Panc1 (cell line): ENCODE results near the gene DYNLL1. TPM values are rescaled to one million over a fixed set of nuclear protein-coding genes. Genes with fewer than 3 reads are reported as not detected.

Source experiments
- ATAC-seq: fragments of 200-7000 bp; cut with Tn5 transposase; 2 replicates; pipeline ENCODE4 v1.9.1; 2020; ENCODE audit warnings: mild to moderate bottlenecking, moderate library complexity
- BruUV-seq: library from RNA; stranded (reverse); fragments of 400-500 nt; replicated peaks from 2 replicates; lab custom pipeline; 2021; lab: Mats Ljungman, UMichigan
- CTCF ChIA-PET: fragments of 300-600 bp; sonication (Branson Sonifier 250); formaldehyde crosslinking; loops from one replicate; lab custom pipeline; 2022; ENCODE audit warnings: antibody characterized with exemption; lab: Charles Lee
- POLR2A ChIA-PET: fragments of 300-600 bp; sonication (Branson Sonifier 250); formaldehyde crosslinking; loops from one replicate; lab custom pipeline; 2022; ENCODE audit warnings: antibody characterized with exemption; lab: Charles Lee
- DNase-seq: peaks from one replicate; pipeline ENCODE4 v3.0.0-alpha.2; 2010; ENCODE audit warnings: low read depth, low spot score
- H3K27ac ChIP-seq: 2 replicates; pipeline ENCODE4 v1.5.1; 2011; ENCODE audit warnings: mild to moderate bottlenecking, low read length, inconsistent platforms
- H3K27me3 ChIP-seq: fragments of 200-500 bp; sonication (Bioruptor generic); 2 replicates; pipeline ENCODE4 v1.6.0; 2014; ENCODE audit warnings: low read length, inconsistent platforms; ENCODE audit not compliant: control insufficient read depth, insufficient read depth
- H3K36me3 ChIP-seq: fragments of 200-500 bp; sonication (Bioruptor generic); 2 replicates; pipeline ENCODE4 v1.5.1; 2014; ENCODE audit warnings: inconsistent platforms, mild to moderate bottlenecking, low read length, moderate library complexity; ENCODE audit not compliant: control insufficient read depth, insufficient read depth
- H3K4me1 ChIP-seq: 2 replicates; pipeline ENCODE4 v1.5.1; 2011; ENCODE audit warnings: inconsistent platforms, mild to moderate bottlenecking, low read length, moderate library complexity; ENCODE audit not compliant: control insufficient read depth, insufficient read depth
- H3K4me3 ChIP-seq, 2 experiments: 2 replicates each; pipeline ENCODE4 v1.5.1; 2011 to 2012; ENCODE audit warnings: low read depth in 2 of 2, low read length in 2 of 2, mild to moderate bottlenecking in 2 of 2, inconsistent platforms in 1 of 2, moderate library complexity in 1 of 2
- H3K9me3 ChIP-seq: fragments of 200-500 bp; sonication (Bioruptor generic); 2 replicates; pipeline ENCODE4 v1.5.1; 2014; ENCODE audit warnings: low read depth, mild to moderate bottlenecking, inconsistent platforms, low read length, moderate library complexity; ENCODE audit not compliant: control insufficient read depth, insufficient read depth
- CTCF ChIP-seq: fragments of 450-650 bp; IDR thresholded peaks from 2 replicates; pipeline ENCODE4 v1.5.1; 2017; ENCODE audit warnings: mild to moderate bottlenecking
- POLR2AphosphoS5 ChIP-seq: IDR thresholded peaks from 2 replicates; pipeline ENCODE4 v1.6.1; 2012; ENCODE audit warnings: mild to moderate bottlenecking, low read depth, low read length, moderate library complexity
- REST ChIP-seq, 2 experiments: IDR thresholded peaks; 2 replicates each; pipeline ENCODE4 v1.6.1; 2011 to 2012; ENCODE audit warnings: low read depth in 2 of 2, control low read depth in 1 of 2, low read length in 1 of 2, mild to moderate bottlenecking in 1 of 2, moderate library complexity in 1 of 2; ENCODE audit not compliant: insufficient read depth in 1 of 2
- SIN3A ChIP-seq: IDR thresholded peaks from 2 replicates; pipeline ENCODE4 v1.6.1; 2012; ENCODE audit warnings: low read depth, mild to moderate bottlenecking, low read length, moderate library complexity, borderline replicate concordance; ENCODE audit not compliant: insufficient read depth
- TCF7L2 ChIP-seq: IDR thresholded peaks from 2 replicates; pipeline ENCODE4 v1.6.1; 2011; ENCODE audit warnings: mild to moderate bottlenecking, low read depth, low read length, inconsistent platforms
- in situ Hi-C: cut with HindIII; loops from 2 replicates; pipeline ENCODE4 v1.10.0; 2016; ENCODE audit warnings: low sequenced_read_pairs, low pct_unique_long_range_greater_than_20kb
- intact Hi-C: fragments of 100-400 bp; cut with micrococcal nuclease; formaldehyde crosslinking; loops from one replicate; pipeline ENCODE4 v1.10.0; 2022; ENCODE audit not compliant: unreplicated experiment
- total RNA-seq: library from RNA; stranded (reverse); gene quantifications from one replicate; pipeline ENCODE4 v1.2.1, GENCODE V29; 2021; ENCODE audit not compliant: unreplicated experiment

The DYNLL1 gene
- total RNA-seq, 1 experiment from 2014 or later = 482 TPM

- intact Hi-C loops (no loop called here), in situ Hi-C loops (no loop called here)
- Histone ChIP-seq H3K4me1 (peaks cover 30% of the 10 kb centered on the region), H3K27me3 (no peaks in the 10 kb centered on the region), H3K4me3 (no peak overlapping the region), H3K36me3 (peaks cover 9% of the 10 kb centered on the region; the same call in 1 of the 2 replicates), H3K9me3 (no peaks in the 10 kb centered on the region), H3K27ac (no peak overlapping the region)
- POLR2A ChIA-PET = no interaction called here
- CTCF ChIA-PET = no interaction called here
- TF ChIP-seq CTCF = no peak
- TF ChIP-seq SIN3A = no peak
- no peak for TF ChIP-seq REST (IDR thresholded peaks at IDR 0.05; ENCODE audit: insufficient read depth in 1 of 2, low read depth in 2 of 2, low read length in 1 of 2)
- no peak for TF ChIP-seq POLR2AphosphoS5
- TF ChIP-seq TCF7L2 = no peak
- DNase-seq (no peak), ATAC-seq (no peak)
- no TSS peak for BruUV-seq
These were observed 46.3 kb downstream of the DYNLL1 start for GRCh38 chr12:120542166-120542565.

DNA sequence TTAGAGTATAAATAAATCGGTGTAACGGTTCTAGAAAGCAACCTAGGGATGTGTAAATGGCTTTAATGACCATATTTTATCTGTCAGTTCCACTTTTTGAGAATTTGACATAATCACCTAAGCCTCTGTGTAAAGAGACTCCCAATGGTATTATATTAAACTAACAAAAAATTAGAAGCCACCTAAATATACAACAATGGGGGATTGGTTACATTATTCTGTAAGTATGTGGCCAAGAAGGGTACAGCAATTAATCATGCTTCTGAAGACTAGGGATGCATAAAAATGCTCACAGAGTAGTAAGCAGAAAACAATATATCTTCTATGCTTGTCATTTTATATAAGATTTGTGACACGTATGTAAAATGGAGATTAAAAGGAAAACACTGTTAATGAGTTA lies 48.8 kb downstream of the DYNLL1 start:
- ChIA-PET POLR2A (interaction anchor here (0.6 kb wide), 1 partner anchor 291 kb away, joined by 3 read pairs; no protein-coding TSS in a partner anchor), CTCF (no interaction called here)
- intact Hi-C loops (no loop called here), in situ Hi-C loops (no loop called here)
- DNase-seq (no peak), ATAC-seq (no peak)
- TF ChIP-seq SIN3A (no peak), REST (IDR thresholded peaks at IDR 0.05; ENCODE audit: insufficient read depth in 1 of 2, low read depth in 2 of 2, low read length in 1 of 2) (no peak)
- no peak overlapping the region for H3K27ac ChIP-seq
- peaks cover 15% of the 10 kb centered on the region for H3K36me3 ChIP-seq
- BruUV-seq = no TSS peak
- H3K27me3 ChIP-seq = no peaks in the 10 kb centered on the region
- no peak overlapping the region for H3K4me3 ChIP-seq
- H3K4me1 ChIP-seq = peaks cover 6% of the 10 kb centered on the region; the same call in 1 of the 2 replicates
- no peaks in the 10 kb centered on the region for H3K9me3 ChIP-seq
